Hindlimb muscle (tissue), 1 donor: ENCODE data around the gene GABRA5. TPM values are rescaled to one million over a fixed set of nuclear protein-coding genes. Genes with fewer than 3 reads are reported as not detected.

Experiments
- DNase-seq: peaks from one replicate; pipeline ENCODE4 v3.0.0-alpha.2; 2013
- polyA plus RNA-seq: library from polyadenylated mRNA; unstranded; fragments of 120-200 nt; gene quantifications from one replicate; pipeline ENCODE4 v1.2.1, GENCODE V29; 2013; ENCODE audit not compliant: insufficient read length

The GABRA5 gene
- polyA plus RNA-seq, 1 donor: not detected

DNA sequence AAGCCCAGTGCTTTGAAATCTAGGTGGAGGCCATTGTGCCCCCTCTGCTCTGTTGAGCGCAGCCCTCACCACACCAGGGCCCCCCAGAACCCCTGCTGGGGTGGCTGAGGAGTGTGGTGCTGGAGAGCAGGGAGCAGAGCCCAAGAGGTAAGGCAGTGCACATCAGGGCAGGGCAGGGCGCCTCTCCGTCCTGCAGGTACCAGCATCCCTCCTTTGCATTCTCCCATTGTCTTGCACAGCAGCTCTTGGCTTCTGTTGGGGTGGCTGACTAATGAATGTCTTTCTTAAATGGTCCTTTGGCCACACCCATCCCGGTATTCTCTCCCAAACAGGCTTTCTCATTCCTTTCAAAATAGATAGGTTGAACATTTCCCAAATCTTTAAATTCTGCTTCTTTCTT, 62.7 kb downstream of the GABRA5 start:
- no peak for DNase-seq

DNA sequence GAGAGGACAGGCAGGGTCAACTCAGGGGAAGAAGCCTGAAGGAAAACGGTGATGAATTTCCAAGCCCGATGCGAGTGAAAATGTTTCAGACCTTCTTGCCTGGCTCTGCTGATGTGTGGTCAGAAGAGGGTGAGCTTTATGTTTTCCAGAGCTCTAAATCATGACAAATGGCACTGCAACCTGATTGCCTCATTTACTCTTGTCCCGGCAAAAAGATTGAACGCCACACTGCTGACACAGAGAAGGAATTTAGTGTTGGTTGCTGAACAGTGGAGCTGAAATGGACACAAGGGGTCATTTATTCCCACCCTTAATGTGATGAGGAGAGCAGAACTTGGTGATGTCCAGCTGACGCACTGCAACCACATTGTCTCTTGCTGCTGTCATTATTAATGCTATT, 68.0 kb downstream of the GABRA5 start:
- DNase-seq: no peak

DNA sequence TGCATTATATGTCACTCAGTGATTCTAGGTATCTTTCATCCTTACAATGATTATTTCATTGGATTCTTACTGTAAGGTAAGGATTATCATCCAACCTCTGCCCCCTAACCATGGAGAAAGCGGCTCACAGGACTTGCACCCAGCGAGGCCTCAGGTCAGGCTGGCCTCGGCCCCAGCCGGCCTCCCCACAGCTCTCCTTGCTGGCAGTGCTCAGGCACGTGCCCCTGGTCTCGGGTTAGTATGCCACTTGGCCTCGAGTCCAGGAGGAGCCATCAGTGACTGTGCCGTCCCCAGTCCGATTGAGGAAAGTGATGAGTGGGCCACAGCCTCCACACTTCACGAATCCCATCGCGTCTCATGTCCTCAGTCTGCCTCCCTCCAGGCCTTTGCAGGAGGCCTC, 68.5 kb downstream of the GABRA5 start:
- DNase-seq: no peak

DNA sequence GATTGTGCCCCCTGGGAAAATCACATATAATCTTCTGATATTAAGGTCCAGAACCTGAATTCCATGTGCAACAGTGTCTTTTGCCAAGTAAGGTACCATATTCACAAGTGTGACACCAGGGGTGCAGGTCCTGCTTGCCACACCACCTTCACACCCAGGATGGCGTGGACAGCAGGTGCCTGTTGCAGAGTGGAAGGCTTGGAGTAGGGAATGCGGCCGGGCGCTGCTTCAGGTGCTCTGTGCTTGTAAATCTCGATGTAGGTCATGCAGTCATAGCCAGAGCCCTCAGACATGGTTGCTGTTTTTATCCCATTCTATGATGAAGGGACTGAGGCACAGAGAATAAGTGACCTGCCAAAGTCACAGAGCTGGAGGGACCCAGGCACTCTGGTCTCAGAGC, 69.6 kb downstream of the GABRA5 start:
- DNase-seq: no peak

DNA sequence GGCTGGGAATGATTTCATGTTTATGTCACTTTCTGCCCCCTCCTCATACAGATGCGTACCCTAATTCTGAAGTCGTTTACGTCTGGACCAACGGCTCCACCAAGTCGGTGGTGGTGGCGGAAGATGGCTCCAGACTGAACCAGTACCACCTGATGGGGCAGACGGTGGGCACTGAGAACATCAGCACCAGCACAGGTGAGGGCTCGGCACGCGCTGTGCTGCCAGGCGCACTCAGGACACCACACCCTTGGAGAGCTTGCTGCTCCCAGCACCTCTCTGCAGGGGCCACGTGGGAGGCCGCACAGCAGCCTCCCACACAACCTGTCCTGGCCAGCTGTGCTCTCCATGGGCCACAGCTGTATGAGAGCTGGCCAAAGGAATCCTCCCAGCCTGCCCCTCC, 70.3 kb downstream of the GABRA5 start:
- DNase-seq: no peak

DNA sequence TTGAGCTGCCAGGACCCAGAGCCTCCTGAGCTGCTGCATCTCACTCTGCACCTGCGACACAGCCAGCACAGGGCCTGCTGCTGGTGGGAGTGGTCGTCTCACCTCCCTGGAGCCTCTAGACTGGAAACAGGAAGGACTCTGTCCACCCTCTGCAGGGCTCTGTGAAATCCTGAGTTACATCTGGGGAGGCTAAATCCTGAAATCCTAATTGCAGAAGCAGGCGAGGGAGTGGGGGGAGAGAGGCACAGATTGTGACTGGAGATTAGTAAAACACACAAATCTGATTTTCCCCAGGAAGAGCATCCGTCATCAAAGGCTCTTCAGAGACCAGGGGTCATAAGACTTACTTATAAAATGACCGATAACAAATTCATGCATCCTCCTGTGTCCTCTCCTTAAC, 72.5 kb downstream of the GABRA5 start:
- no peak for DNase-seq

DNA sequence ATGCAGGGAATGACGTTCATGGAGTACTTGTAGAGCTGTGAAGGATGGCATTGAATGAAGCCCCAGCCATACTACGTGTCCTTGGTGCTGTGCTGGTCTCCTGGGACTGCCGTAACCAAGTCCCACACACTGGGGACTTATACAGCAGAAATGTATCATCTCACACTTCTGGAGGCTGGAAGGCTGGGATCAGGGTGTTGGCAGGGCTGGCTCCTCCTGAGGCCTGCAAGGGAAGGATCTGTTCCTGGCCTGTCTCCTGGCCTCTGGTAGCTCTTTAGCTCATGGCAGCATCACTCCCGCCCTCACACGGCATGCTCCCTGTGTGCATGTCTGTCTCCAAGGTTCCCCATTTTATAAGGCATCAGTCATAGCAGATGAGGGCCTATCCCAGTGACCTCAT, 74.6 kb downstream of the GABRA5 start:
- no peak for DNase-seq

DNA sequence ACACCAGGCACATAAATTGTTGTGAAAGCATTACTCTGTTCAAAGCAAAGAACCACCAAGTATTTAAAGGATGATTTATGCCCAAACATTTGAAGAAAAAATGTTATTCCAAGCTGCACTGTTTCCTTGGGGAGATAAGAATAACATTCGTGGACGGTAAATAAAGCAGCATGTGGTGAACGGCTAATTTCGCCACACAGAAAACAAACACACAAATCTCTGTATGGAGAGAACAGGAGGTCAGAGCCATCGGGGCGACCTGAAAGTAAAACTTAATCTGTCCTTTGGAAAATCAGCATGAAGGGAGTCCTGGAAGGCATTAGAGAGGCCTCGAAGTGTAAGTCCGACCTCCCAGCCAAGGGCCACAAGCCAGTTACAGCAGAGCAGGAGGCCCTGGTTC, 77.0 kb downstream of the GABRA5 start:
- DNase-seq: no peak

DNA sequence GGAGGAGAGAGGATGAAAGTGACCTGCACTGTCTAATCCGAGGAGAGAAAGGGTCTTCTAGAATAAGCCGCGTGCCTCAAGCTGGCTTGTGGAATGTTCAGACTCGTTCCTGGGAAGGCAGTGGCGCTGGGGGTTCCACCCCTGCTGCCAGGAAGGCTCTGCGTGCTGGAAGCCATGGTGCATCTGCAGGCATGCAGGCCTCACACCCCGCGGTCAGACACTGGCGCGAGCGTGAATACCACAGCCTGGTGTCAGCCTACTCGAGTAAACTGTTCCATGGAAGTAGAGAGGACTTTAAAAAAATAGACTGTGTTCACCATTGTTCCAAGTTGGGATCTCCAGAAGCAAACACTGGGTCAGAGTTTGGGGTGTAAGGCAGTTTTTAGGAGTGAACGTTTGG, 78.2 kb downstream of the GABRA5 start:
- no peak for DNase-seq

DNA sequence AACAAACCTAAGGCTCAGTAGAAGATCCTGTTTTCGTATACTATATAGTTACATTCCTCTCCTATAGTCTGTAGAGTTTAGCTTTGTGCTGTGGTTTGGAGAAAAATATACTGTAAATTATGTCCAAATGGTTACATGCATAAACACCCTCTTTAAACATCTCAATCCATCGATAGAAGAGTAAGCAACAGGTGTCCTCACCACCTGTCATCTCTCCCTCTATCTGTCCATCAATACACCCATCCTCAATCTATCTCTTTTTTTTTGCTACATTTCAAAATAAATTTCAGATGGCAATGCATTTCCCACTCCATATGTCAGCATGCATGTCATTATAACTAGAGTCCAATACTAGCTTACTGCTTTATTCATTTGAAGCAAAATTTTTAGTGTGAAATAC, 83.1 kb downstream of the GABRA5 start:
- DNase-seq: no peak

DNA sequence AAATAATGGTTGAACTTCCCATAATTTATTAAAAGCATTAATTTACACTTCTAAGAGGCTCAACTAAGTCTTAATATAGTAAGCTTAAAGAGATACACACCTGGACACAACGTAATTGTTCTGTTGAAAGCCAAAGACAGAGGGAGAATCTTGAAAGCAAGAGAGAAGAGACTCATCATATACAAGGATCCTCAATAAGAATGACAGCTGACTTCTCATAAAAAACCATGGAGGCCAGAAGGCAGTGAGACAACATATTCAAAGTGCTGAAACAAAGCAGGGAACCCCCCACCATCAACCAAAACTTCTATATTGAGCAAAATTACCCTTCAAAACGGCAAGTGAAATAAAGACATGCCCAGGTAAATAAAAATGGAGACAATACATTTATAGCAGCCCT, 87.5 kb downstream of the GABRA5 start:
- DNase-seq: no peak

DNA sequence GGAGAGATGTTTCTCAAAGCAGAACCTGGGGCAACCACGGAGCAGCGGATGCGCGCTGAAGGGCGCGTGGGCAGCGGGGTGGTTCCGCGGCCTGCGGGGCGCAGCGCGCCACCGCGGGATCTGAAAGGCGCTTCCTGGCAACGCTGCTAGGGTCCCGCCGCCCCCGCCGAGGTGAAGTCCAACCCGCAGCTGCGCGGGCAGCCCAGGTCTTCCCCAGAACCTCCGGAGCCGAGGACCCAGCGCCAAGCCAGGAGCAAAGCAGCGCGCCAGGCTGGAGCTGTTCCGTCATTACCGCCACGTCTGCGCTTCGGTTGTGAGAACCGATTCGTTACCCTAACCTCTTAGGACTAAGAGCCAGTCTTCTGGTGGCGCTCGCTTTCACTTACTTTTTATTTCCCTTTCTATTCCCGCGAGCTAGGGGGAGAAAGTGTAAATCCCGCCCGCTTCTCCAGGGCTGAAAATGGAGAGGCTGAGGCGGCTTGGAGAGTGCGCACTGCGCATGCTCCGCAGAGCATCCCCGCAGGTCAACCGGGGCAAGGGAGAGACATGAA, 100.9 kb downstream of the GABRA5 start:
- DNase-seq: peak; percentile 56

DNA sequence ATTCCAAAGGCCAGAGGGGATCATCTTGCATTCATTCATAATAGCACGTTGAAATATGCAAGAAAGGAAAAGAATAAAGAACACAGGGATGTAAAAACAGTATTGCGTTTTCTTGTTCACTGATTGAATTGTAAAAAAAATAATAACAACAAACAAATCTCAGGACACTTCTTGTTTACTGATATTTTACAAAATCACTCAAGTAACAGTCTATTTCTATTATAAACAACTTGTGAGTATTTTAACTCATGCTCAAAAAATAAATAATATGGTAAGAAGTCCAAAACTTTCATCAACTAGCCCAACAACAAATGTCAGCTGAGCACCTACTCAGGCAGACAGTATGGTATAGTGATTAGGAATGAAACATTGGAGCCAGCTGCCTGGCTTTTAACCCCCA, 101.9 kb downstream of the GABRA5 start:
- no peak for DNase-seq

DNA sequence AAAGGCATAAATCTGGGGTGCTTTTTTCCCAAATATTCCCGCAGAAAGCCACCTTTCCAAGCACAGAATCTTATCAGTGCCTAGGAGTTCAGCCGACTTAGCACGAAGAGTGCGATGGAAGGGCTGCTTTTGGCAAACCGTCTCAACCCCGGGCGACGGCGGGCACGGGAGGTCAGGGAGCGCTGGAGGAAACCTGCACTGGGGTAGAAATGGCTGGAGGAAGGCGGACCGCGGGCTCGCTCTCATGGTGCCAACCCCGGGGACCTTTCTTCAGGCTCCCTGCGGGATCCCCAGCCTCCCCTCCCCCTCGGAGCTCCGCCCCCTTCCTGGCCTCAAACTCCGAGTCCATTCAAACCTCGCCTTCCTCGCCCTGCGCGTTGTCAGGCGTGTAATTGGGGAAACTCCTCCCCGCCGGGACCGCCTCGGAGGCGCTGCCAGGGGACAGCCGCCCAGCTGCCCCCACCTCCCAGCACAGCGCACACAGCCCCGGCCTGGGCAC, 103.9 kb downstream of the GABRA5 start, which contains the start of gene GABRG3:
Gene GABRG3 (plus strand): TSS at position 470 of the 499 bp plus-strand sequence.
- peak; percentile 14 for DNase-seq

DNA sequence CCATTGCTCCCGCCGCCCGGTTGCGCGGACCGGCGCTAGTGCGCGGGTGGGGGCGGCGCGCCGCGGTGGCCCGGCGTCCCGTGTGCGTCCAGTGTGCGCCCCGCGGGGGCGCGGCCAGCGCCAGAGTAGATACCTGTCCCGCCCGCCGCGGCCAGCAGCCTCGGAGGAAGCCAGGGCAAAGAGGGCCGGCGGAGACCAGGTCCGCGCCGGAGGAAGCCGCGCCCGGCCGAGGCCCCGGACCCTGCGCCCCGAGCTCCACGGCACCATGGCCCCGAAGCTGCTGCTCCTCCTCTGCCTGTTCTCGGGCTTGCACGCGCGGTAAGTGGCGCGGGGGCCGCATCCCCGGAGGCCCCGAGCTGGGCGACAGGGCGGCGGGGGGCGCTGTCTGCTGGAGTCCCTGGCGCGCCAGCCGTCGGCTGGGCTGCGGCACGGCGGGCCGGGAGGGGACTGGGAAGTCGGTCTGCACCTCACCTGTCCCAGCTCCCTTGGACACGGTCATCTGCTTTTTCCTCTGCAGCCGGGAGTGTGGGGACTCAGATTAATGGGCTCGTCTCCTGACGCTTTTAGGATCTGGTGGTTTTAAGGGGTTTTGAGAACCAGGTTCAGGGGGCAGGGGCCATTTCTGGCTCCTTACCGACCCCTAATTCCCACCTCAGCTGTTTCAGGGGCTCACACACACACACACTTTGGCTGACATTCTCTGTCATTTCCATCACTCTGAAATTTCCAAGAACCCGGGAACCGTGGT, 104.6 kb downstream of the GABRA5 start:
- DNase-seq: peak; percentile 6

DNA sequence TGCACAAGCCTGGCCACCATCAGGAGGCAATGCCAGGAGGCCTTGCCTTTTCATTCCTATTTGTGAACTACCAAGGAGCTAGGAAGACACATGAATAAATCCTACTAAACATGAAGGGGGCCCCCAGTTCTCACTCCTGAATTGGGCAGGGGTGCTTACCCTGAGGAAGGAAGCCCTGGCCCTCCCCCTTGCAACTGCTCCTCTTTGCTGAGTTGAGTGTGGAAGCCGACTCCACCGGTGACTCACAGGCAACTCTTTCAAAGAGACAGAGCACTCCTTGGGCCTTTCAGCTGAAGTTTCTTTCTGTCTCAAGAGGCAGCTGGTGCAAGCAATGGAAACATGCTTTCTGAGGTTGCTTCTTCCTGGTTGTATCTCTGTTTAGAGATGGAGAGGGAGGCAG, 105.8 kb downstream of the GABRA5 start:
- DNase-seq: no peak

DNA sequence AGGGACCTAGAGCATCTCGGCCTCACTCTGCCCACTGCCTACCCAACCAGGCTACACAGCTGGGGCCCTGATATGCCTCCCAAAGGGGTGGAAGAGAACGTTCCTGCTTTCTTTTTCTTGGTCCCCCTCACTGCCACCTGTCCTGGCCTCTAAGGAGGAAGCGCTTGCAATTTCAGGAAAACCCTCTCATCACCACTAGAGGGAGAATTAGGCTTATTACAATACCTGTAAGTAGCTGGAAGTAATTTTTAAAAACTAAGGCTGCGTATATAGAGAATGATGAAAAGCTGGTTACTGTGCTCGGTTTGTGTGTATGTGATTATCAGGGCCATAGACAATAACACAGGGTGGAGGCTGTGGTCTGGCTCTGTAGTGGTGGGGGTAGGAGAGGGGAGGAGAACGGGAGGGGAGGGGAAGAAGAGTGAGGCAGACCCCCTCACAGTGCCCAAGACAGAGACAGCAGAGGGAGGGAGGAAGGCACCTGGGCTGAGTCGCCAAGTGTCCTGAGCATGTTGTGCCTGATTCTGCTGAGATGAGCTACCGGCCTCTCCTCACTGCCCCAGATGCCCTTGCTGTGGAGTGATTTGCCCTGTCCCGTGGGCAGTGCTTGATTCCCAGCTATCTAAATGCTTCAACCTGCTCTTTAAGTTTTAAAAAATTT, 107.4 kb downstream of the GABRA5 start:
- DNase-seq: peak; percentile 32

DNA sequence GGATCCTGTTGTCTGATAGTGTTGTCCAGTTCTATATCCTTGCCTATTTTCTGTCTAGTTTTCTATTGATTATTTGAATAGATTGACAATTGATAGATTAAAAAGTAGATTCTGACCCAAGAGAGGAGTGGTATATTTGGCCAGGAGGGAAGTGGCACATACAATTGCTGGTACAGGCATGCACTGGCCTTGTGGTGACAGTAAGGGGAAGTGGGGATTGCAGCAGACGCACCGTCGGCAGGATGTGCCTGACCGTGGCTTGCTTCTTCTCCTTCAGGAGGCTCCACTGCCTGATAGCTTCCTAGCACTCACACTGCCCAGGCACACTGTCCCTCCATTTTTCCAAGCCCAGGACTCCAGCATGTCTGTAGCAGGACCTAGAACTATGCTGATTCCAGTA, 114.6 kb downstream of the GABRA5 start:
- DNase-seq: no peak

DNA sequence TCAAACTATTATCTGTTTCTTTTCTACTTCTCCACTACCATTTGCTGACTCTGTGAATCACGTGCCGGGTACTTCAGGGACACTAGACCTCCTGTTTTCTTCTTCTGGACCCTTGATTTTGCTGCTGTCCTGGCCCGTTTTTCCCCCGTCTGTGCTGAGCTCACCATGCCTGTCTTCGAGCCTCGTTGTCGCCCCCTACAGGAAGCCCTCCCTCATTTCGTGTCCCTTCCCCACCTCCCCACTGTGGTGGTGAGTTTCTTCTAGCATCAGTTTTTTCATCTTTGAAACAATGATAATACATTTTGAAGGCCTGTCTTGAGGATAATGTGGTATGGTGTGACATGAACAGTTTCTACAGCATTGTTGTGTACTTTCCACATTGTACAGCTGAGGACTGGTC, 117.0 kb downstream of the GABRA5 start:
- no peak for DNase-seq

DNA sequence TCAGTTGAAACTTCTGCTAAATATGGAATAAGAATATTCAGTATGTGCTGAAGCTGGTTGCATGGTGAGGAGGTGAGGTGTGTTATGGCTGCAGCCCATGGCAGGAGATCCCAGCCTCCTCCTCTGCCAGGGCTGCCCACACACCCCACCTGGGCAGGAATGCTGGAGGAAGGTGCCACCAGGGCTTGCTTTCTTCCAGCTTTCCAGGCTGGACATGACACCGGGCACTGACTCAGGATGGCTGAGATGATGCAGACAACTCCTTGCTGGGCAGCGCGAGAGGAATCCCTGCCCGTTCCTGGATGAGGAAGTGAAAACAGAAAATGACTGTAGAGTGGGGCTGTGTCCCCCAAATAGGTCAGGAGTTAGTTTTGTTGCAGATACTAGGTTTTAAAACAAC, 118.2 kb downstream of the GABRA5 start:
- DNase-seq: no peak

DNA sequence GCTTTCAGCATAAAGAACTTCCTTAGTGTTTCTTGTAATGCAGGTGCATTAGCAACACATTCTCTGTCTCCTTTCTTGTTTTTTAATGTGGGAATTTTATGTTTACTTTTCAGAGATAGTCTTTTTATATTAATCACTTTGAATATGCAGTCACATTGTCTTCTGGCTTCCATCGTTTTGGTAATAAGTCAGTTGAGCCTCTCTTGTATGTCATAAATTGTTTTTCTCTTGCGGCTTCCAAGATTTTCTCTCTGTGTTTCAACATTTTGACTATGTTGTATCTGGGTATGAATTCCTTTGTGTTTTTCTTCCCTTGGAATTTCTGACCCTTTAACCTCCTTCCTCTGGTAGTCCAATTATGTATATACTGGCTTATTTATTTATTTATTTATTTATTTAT, 129.4 kb downstream of the GABRA5 start:
- no peak for DNase-seq
